Measurements from ENCODE around the gene KIF6. TPM values are rescaled to one million over a fixed set of nuclear protein-coding genes. Genes with fewer than 3 reads are reported as not detected.

Gene KIF6
- polyA plus RNA-seq, 2 of the 4 experiments (the other 2 are of a cell fraction): 0.05 to 0.39 TPM

DNA sequence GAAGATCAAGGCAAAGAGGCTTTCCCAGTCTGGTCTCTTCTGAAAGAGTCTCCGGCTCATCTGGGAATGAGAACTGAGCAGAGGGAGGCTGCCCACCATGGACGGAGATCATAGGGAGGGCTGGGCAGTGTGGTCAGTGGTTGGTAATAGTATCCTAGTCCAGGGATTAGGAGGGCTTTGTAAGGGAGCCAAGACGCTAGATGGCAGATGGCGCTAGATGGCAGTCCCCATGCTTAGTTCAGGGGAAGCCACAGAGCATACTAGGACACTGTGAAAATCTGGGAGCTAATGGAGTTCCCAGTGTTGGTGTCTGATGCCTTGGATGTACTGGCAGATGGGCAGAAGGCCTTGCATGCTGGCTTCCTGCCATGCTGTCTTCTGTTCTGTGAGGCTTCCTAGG is 45.2 kb upstream of the KIF6 start:
- H3K9me3 ChIP-seq: no peaks in the 10 kb centered on the region
- no peaks in the 10 kb centered on the region for H3K4me1 ChIP-seq
- H3K4me2 ChIP-seq: no peak overlapping the region
- ATAC-seq (no peak), FAIRE-seq (no peak), DNase-seq (ENCODE audit: low read depth in 1 of 2, low spot score in 1 of 2) (no peak)
- WGBS (ENCODE audit: missing lambda C conversion rate): 19% methylated on average over 4 of the region's 4 CpGs
- POLR2A ChIA-PET: no interaction called here
- CTCF ChIA-PET: no interaction called here
- no peak overlapping the region for H3K27ac ChIP-seq
- TF ChIP-seq POLR2A (IDR thresholded peaks at IDR 0.05; ENCODE audit: low read length) (no peak), ELK1 (IDR thresholded peaks at IDR 0.05; ENCODE audit: low read depth, low read length) (no peak)
- no peak overlapping the region for H3K4me3 ChIP-seq

DNA sequence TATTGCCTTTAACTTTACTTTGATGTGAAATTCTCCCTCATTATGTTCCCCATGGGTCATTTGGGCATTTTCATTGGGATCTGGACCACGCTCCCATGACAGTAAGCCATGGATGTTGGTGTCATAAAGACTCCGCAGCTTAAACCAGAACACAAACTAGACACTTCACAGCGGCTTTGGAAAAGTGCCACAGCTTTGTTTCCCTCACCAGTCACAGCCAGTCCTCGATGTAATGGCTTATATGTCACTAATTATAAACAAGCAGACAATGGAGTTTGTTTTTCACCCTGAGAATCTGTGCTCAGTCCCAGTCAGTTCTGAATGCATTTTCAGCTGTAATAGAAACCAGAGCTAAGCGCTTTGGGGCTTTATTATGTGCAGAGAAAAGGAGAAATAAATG is 43.8 kb upstream of the KIF6 start:
- Histone ChIP-seq H3K27ac (no peak overlapping the region), H3K4me2 (no peak overlapping the region), H3K9me3 (no peaks in the 10 kb centered on the region), H3K4me3 (no peak overlapping the region), H3K4me1 (no peaks in the 10 kb centered on the region)
- no peak for TF ChIP-seq CBX8 (IDR thresholded peaks at IDR 0.05)
- TF ChIP-seq MAFK (IDR thresholded peaks at IDR 0.05; ENCODE audit: partially characterized antibody): no peak
- no peak for TF ChIP-seq EP300 (IDR thresholded peaks at IDR 0.05)
- TF ChIP-seq SMC3 (IDR thresholded peaks at IDR 0.05): no peak
- no peak for TF ChIP-seq ESRRA (IDR thresholded peaks at IDR 0.05; ENCODE audit: borderline replicate concordance, low read length)
- TF ChIP-seq HMGXB4 (CRISPR knock-in tag; IDR thresholded peaks at IDR 0.05; ENCODE audit: borderline replicate concordance): no peak
- no peak for TF ChIP-seq CBX2 (IDR thresholded peaks at IDR 0.05; ENCODE audit: borderline replicate concordance, low read depth)
- TF ChIP-seq PHF8 (IDR thresholded peaks at IDR 0.05; ENCODE audit: borderline replicate concordance, low read depth): no peak
- TF ChIP-seq HOXB5 (CRISPR knock-in tag; IDR thresholded peaks at IDR 0.05): no peak
- TF ChIP-seq NFE2L2 (conservative IDR thresholded peaks at IDR 0.05; ENCODE audit: low read length): no peak
- no peak for TF ChIP-seq TP53 (CRISPR knock-in tag; IDR thresholded peaks at IDR 0.05)
- no peak for TF ChIP-seq SREBF2 (IDR thresholded peaks at IDR 0.05)
- TF ChIP-seq CHD4 (IDR thresholded peaks at IDR 0.05; ENCODE audit: borderline replicate concordance): no peak
- no peak for TF ChIP-seq BCL3 (IDR thresholded peaks at IDR 0.05)
- TF ChIP-seq, protein P1, sequence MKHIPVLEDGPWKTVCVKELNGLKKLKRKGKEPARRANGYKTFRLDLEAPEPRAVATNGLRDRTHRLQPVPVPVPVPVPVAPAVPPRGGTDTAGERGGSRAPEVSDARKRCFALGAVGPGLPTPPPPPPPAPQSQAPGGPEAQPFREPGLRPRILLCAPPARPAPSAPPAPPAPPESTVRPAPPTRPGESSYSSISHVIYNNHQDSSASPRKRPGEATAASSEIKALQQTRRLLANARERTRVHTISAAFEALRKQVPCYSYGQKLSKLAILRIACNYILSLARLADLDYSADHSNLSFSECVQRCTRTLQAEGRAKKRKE (CRISPR knock-in tag; IDR thresholded peaks at IDR 0.05; ENCODE audit: low read depth): no peak
- TF ChIP-seq CHD2 (IDR thresholded peaks at IDR 0.05; ENCODE audit: low read length, partially characterized antibody): no peak
- TF ChIP-seq REST (IDR thresholded peaks at IDR 0.05): no peak
- TF ChIP-seq RFX5 (IDR thresholded peaks at IDR 0.05): no peak
- WGBS (ENCODE audit: missing lambda C conversion rate): 27% methylated on average over 5 of the region's 5 CpGs
- FAIRE-seq (no peak), DNase-seq (ENCODE audit: low read depth in 1 of 2, low spot score in 1 of 2) (no peak), ATAC-seq (no peak)
- ChIA-PET CTCF (no interaction called here), POLR2A (no interaction called here)

All from A549 (cell line).